Measurements from ENCODE around the gene IFT52. TPM values are rescaled to one million over a fixed set of nuclear protein-coding genes. Genes with fewer than 3 reads are reported as not detected.

Gene IFT52
- polyA plus RNA-seq, 3 donors: 17.6 to 28.1 (median 24.1) TPM

DNA sequence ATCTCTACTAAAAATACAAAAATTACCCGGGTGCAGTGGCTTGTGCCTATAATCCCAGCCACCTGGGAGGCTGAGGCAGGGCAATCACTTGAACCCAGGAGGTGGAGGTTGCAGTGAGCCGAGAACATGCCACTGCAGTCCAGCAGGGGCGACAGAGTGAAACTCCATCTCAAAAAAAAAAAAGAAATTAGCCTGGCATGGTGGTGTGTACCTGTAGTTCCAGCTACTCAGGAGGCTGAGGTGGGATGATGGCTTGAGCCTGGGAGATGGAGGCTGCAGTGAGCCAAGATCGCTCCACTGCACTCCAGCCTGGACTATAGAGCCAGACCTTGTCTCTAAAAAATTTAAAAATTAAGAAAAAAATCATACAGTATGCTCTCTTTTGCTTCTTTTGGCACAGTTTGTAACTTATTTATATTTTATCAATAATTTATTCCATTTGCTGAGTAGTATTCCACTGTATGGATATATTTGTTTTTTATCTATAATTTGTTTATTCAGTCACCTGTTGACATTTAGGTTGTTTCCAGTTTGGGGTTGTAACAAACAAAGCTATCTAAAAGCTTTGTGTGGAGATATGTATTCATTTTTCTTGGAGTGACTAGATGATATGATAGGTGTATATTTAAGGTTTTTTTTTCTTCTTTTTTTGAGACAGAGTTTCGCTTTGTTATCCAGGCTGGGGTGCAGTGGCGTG is 68.1 kb downstream of the IFT52 start:
- no peak for DNase-seq
- H3K4me2 ChIP-seq (replicated peaks; ENCODE audit: extremely low read depth, low read length, poor library complexity, severe bottlenecking): no peak overlapping the region
- intact Hi-C loops (cut with micrococcal nuclease): no loop called here
- Mint-ChIP-seq H3K9me3 (peaks cover 0 to 3% (median 0%) of the 10 kb centered on the region in 7 donors), H3K27me3 (ENCODE audit: low read depth in 3 of 3) (peaks cover 13 to 17% (median 15%) of the 10 kb centered on the region in 3 donors), H3K36me3 (no peaks in the 10 kb centered on the region), H3K4me3 (no peak overlapping the region), H3K4me1 (peaks cover 16% of the 10 kb centered on the region), H3K27ac (no peak overlapping the region)
- TF ChIP-seq, protein P1, sequence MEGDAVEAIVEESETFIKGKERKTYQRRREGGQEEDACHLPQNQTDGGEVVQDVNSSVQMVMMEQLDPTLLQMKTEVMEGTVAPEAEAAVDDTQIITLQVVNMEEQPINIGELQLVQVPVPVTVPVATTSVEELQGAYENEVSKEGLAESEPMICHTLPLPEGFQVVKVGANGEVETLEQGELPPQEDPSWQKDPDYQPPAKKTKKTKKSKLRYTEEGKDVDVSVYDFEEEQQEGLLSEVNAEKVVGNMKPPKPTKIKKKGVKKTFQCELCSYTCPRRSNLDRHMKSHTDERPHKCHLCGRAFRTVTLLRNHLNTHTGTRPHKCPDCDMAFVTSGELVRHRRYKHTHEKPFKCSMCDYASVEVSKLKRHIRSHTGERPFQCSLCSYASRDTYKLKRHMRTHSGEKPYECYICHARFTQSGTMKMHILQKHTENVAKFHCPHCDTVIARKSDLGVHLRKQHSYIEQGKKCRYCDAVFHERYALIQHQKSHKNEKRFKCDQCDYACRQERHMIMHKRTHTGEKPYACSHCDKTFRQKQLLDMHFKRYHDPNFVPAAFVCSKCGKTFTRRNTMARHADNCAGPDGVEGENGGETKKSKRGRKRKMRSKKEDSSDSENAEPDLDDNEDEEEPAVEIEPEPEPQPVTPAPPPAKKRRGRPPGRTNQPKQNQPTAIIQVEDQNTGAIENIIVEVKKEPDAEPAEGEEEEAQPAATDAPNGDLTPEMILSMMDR (IDR thresholded peaks at IDR 0.05): no peak
- H3K4me1 ChIP-seq (ENCODE audit: control insufficient read depth in 1 of 2, insufficient read depth in 2 of 2, low read length in 2 of 2): peaks cover 11 to 13% of the 10 kb centered on the region in 2 donors
- H3K36me3 ChIP-seq (replicated peaks in 1 of 2; ENCODE audit: control insufficient read depth in 1 of 2, insufficient read depth in 2 of 2, low read length in 2 of 2): no peaks in the 10 kb centered on the region
- H3K79me2 ChIP-seq (ENCODE audit: insufficient read depth, low read length): no peaks in the 10 kb centered on the region
- no peak overlapping the region for H3K9ac ChIP-seq (ENCODE audit: insufficient read depth, low read length, poor library complexity, severe bottlenecking)
- H3K9me3 ChIP-seq (replicated peaks in 1 of 2; ENCODE audit: control insufficient read depth in 1 of 2, insufficient read depth in 1 of 2, low read length in 2 of 2): no peaks in the 10 kb centered on the region
- peaks cover 0 to 2% of the 10 kb centered on the region in 2 donors for H3K27me3 ChIP-seq (ENCODE audit: control insufficient read depth in 2 of 2, insufficient read depth in 2 of 2, low read length in 2 of 2)
- H2AFZ ChIP-seq (ENCODE audit: insufficient read depth, low read depth, low read length, poor library complexity, severe bottlenecking): no peak overlapping the region
- no CpG with 5 or more reads among the region's 6 CpGs for WGBS (ENCODE audit: insufficient coverage)
- no peak overlapping the region for H3K27ac ChIP-seq (ENCODE audit: low read depth in 1 of 2, low read length in 2 of 2)
- H3K4me3 ChIP-seq (replicated peaks in 1 of 3; ENCODE audit: low read depth in 2 of 3, low read length in 3 of 3): no peak overlapping the region
- H4K20me1 ChIP-seq (ENCODE audit: insufficient read depth, low read length): no peaks in the 10 kb centered on the region

DNA sequence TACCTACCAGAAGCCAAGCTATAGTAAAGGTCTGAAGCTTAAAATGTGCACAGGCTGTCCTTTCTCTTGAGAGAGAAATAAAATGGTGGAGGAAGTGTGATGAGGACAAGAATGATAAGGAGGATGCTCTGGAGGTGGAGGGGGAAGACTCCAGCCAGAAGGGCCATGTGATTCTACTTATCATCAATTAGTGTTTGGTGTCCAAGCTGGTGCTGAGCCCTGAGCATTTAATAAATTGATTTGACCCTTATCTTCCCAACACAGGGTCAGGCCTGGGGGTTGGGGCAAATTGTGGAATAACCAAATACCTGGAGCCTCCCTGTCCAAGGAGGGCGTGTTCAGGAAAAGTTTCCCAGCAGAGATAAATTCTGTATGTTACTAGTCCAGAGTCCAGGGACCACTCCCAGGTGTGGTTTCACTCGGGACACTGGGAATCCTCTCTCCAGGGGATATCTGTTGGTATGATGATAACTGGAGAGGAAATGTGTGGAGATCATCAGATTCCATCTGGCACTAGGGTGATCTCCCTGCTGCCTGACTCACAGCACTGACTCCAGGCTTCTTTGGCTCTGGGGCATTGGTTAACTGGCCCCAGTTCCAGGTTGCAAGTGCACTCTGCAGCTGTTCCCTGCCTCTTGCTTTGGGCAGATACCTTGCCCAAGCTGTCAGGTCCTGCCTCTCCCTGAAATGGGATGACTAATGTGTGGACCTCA is 72.4 kb downstream of the IFT52 start:
- Histone ChIP-seq H2AFZ (ENCODE audit: insufficient read depth, low read depth, low read length, poor library complexity, severe bottlenecking) (no peak overlapping the region), H4K20me1 (ENCODE audit: insufficient read depth, low read length) (no peaks in the 10 kb centered on the region), H3K79me2 (ENCODE audit: insufficient read depth, low read length) (peaks cover 7% of the 10 kb centered on the region), H3K27ac (ENCODE audit: low read depth in 1 of 2, low read length in 2 of 2) (no peak overlapping the region), H3K27me3 (ENCODE audit: control insufficient read depth in 2 of 2, insufficient read depth in 2 of 2, low read length in 2 of 2) (peaks cover 0 to 19% of the 10 kb centered on the region in 2 donors), H3K4me1 (ENCODE audit: control insufficient read depth in 1 of 2, insufficient read depth in 2 of 2, low read length in 2 of 2) (peaks cover 14 to 18% of the 10 kb centered on the region in 2 donors), H3K4me2 (replicated peaks; ENCODE audit: extremely low read depth, low read length, poor library complexity, severe bottlenecking) (no peak overlapping the region), H3K36me3 (replicated peaks in 1 of 2; ENCODE audit: control insufficient read depth in 1 of 2, insufficient read depth in 2 of 2, low read length in 2 of 2) (no peaks in the 10 kb centered on the region), H3K4me3 (replicated peaks in 1 of 3; ENCODE audit: low read depth in 2 of 3, low read length in 3 of 3) (no peak overlapping the region), H3K9ac (ENCODE audit: insufficient read depth, low read length, poor library complexity, severe bottlenecking) (no peak overlapping the region), H3K9me3 (replicated peaks in 1 of 2; ENCODE audit: control insufficient read depth in 1 of 2, insufficient read depth in 1 of 2, low read length in 2 of 2) (no peaks in the 10 kb centered on the region)
- H3K9me3 Mint-ChIP-seq: no peaks in the 10 kb centered on the region
- TF ChIP-seq, protein P1 (IDR thresholded peaks at IDR 0.05): no peak
- H3K4me3 Mint-ChIP-seq: no peak overlapping the region
- intact Hi-C loops (cut with micrococcal nuclease): no loop called here
- peaks cover 10% of the 10 kb centered on the region for H3K4me1 Mint-ChIP-seq
- peaks cover 12 to 28% (median 26%) of the 10 kb centered on the region in 3 donors for H3K27me3 Mint-ChIP-seq (ENCODE audit: low read depth in 3 of 3)
- H3K27ac Mint-ChIP-seq: no peak overlapping the region
- no peak for DNase-seq
- WGBS (ENCODE audit: insufficient coverage): 80% methylated on average over 1 of the region's 2 CpGs
- H3K36me3 Mint-ChIP-seq: no peaks in the 10 kb centered on the region

Data from CD14-positive monocyte (primary cell).